GM12878 (cell line): ENCODE data around the gene PRPSAP1. TPM values are rescaled to one million over a fixed set of nuclear protein-coding genes. Genes with fewer than 3 reads are reported as not detected.
A peak's percentile ranks its signal among the peaks of the same experiment; 100 is the strongest.

Source experiments
- IKZF1 ChIP-seq: fragments of 450-650 bp; conservative IDR thresholded peaks from 2 replicates; pipeline ENCODE4 v1.6.1; 2017; ENCODE audit warnings: antibody characterized with exemption, mild to moderate bottlenecking
- JUNB ChIP-seq: IDR thresholded peaks from 2 replicates; pipeline ENCODE4 v1.6.1; 2016; ENCODE audit warnings: antibody characterized with exemption, mild to moderate bottlenecking
- NKRF ChIP-seq: fragments of 450-650 bp; conservative IDR thresholded peaks from 2 replicates; pipeline ENCODE4 v1.6.1; 2017; ENCODE audit warnings: mild to moderate bottlenecking, moderate library complexity
- PKNOX1 ChIP-seq: fragments of 450-650 bp; IDR thresholded peaks from 2 replicates; pipeline ENCODE4 v1.6.1; 2016; ENCODE audit warnings: mild to moderate bottlenecking
- PML ChIP-seq: IDR thresholded peaks from 2 replicates; pipeline ENCODE4 v1.6.1; 2012; ENCODE audit warnings: low read length, inconsistent platforms
- POLR2AphosphoS2 ChIP-seq: IDR thresholded peaks from 2 replicates; pipeline ENCODE4 v1.6.1; 2011; ENCODE audit warnings: low read depth, mild to moderate bottlenecking, low read length, improper control_type of control experiment, moderate library complexity
- PRDM15 ChIP-seq: fragments of 450-650 bp; formaldehyde crosslinking; IDR thresholded peaks from 2 replicates; pipeline ENCODE4 v1.4.0; 2020; ENCODE audit warnings: mild to moderate bottlenecking, moderate library complexity
- RB1 ChIP-seq: fragments of 450-650 bp; formaldehyde crosslinking; IDR thresholded peaks from 2 replicates; pipeline ENCODE4 v1.6.1; 2017; ENCODE audit warnings: mild to moderate bottlenecking, borderline replicate concordance
- SMAD1 ChIP-seq: fragments of 450-650 bp; IDR thresholded peaks from 2 replicates; pipeline ENCODE4 v1.6.1; 2018; ENCODE audit warnings: mild to moderate bottlenecking, low read depth; ENCODE audit not compliant: partially characterized antibody
- TCF12 ChIP-seq: IDR thresholded peaks from 2 replicates; pipeline ENCODE4 v1.6.1; 2011; ENCODE audit warnings: low read depth, mild to moderate bottlenecking, low read length
- YBX1 ChIP-seq: fragments of 450-650 bp; IDR thresholded peaks from 2 replicates; pipeline ENCODE4 v1.6.1; 2016; ENCODE audit warnings: antibody characterized with exemption
- ZBTB11 ChIP-seq: fragments of 450-650 bp; formaldehyde crosslinking; IDR thresholded peaks from 2 replicates; pipeline ENCODE4 v1.5.0; 2022; ENCODE audit warnings: mild to moderate bottlenecking, missing genetic modification characterization
- ZNF687 ChIP-seq: fragments of 450-650 bp; IDR thresholded peaks from 2 replicates; pipeline ENCODE4 v1.6.1; 2017; ENCODE audit warnings: mild to moderate bottlenecking, moderate library complexity
- polyA plus RNA-seq, 11 experiments: library from polyadenylated mRNA; depleted of rRNA in 4 of 11; unstranded in 6 of 11; stranded (reverse) in 5 of 11; fragments of >200 nt; fragmentation: Nextera tagmentation in 4 of 11; fragmentation: Illumina TruSeq in 1 of 11; extraction: Ambion mirVana in 4 of 11; extraction: Trizol in 1 of 11; gene quantifications; 1 replicate in 1 of 11; 2 replicates in 10 of 11; pipeline versions ENCODE4 v1.2.1 to v1.2.3, GENCODE V29; 2011 to 2016; ENCODE audit warnings: inconsistent platforms in 2 of 11, missing spikeins in 2 of 11, low read depth in 1 of 11
- total RNA-seq, 4 experiments: library from RNA; depleted of rRNA in 3 of 4; stranded (reverse); fragments of >200 nt in 3 of 4; fragmentation: Illumina TruSeq in 1 of 4; extraction: Trizol in 1 of 4; gene quantifications; 2 replicates each; pipeline versions ENCODE4 v1.2.1 to v1.2.3, GENCODE V29; 2013 to 2021

Gene PRPSAP1
- total and polyA plus RNA-seq, 10 of the 15 experiments (the other 5 are each of a cell fraction or from before 2014, with no cell fraction given) = 15.8 to 84.2 (median 44.2) TPM

- TF ChIP-seq NKRF (0 out of 2 replicates have a peak, but pooled peaks have one; percentile 14), IKZF1 (peak; percentile 96), PKNOX1 (peak; percentile 75), POLR2AphosphoS2 (no peak; the same call in 1 of the 2 replicates), SMAD1 (no peak), JUNB (peak; percentile 98), TCF12 (peak; percentile 99), ZNF687 (no peak), RB1 (no peak), YBX1 (no peak), PRDM15 (CRISPR knock-in tag) (no peak), PML (no peak), ZBTB11 (no peak)
Observed at GRCh38 chr17:76264755-76265623, 88.7 kb downstream of the PRPSAP1 start, which contains the start of gene UBALD2 (continued).
